Myocyte (in vitro differentiated cells): ENCODE results near the gene ICAM4. TPM values are rescaled to one million over a fixed set of nuclear protein-coding genes. Genes with fewer than 3 reads are reported as not detected.
A peak's percentile ranks its signal among the peaks of the same experiment; 100 is the strongest.

Experiments used
- DNase-seq: peaks from one replicate; pipeline ENCODE4 v3.0.0-alpha.2; 2012; ENCODE audit warnings: low read depth
- total RNA-seq: library from RNA; depleted of rRNA; stranded (reverse); fragments of >200 nt; gene quantifications from 2 replicates; pipeline ENCODE4 v1.2.3, GENCODE V29; 2014

The ICAM4 gene
- total RNA-seq, 1 donor from 2014 or later: 1.4 TPM

- DNase-seq: no peak
These were observed 30.5 kb downstream of the ICAM4 start for GRCh38 chr19:10317045-10317856.

DNA sequence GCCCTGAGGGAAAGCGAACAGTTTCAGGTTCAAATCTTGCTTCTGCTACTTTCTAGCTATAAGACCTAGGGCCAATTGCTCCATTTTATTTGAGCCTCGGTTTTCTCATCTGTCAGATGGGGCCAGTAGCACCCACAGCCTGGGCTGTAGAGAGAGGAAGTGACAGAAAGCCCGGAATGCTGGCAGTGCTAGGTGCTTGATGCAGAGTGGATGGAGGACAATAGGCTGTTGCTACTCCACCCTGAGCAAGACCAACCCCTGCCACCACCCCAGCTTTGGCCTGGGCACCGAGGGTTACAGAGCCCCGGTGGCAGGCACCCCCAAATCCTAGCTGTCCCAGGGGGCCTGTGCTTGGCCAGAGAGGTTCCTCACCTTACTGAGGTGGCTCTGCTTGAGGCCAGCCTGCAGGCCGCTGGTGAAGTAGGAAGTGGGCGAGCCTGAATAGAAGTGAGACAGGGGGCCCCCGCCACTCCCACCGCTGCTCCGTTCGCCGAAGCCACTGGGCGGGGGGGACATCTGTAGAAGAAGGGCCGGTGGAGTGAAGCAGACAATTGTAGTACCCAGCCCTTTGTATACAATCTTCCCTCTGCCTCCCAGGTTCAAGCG, 31.2 kb downstream of the ICAM4 start:
- DNase-seq: no peak

DNA sequence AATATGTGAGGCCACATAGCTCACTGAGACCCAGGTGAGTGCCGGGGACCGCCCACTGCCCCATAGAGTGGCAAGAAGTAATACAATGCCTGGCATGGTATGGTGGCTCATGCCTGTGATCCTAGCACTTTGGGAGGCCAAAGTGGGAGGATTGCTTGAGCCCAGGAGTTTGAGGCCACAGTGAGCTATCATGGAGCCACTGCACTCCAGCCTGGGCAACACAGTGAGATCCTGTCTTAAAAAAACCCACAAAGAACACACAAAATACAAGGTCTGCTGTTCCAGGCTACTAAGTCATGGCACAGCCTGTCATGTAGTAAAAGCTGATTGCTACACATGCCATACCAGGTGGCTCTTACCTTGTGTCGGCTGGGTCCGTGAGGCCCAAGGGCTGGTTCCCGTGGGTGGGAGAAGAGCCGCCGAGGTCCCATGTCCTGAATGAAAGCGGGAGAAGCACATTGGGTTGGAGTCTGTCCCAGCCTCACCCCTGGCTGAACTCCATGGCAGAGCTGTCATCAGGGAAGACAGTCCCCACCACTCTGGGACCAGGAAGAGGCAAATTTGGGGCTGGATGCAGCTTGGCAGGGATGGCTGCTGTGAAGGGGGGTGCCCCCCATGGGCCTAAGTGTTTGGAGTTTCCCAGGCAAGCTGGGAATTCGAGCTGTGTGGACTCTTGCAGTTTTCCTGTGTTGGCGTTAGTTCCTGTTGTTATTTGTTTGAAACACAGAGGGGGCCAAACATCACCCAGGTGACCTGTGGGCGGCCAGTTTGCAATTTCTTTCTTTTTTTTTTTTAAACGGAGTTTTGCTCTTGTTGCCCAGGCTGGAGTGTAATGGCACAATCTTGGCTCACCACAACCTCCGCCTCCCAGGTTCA, 32.3 kb downstream of the ICAM4 start:
- DNase-seq: no peak

- no peak for DNase-seq
These were observed 34.1 kb downstream of the ICAM4 start for GRCh38 chr19:10320602-10321416.

DNA sequence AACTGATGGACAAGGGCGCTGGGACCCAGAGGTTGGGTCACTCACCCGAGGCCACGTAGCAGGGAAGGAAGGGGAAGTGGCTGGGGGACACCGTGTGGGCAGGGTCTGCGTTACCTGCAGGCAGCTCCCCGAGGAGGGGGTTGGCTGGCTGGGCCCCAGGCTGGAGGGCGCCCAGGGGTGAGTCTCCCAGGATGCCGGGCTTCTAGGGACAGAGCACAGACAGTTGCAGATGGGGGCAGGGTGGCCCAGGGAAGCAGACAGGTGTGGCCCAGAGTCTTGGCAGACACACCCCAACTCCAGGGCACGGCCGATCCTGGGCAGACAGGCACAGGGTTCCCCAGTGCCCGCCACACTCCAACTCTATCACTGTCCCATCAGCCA, 34.7 kb downstream of the ICAM4 start:
- no peak for DNase-seq

DNA sequence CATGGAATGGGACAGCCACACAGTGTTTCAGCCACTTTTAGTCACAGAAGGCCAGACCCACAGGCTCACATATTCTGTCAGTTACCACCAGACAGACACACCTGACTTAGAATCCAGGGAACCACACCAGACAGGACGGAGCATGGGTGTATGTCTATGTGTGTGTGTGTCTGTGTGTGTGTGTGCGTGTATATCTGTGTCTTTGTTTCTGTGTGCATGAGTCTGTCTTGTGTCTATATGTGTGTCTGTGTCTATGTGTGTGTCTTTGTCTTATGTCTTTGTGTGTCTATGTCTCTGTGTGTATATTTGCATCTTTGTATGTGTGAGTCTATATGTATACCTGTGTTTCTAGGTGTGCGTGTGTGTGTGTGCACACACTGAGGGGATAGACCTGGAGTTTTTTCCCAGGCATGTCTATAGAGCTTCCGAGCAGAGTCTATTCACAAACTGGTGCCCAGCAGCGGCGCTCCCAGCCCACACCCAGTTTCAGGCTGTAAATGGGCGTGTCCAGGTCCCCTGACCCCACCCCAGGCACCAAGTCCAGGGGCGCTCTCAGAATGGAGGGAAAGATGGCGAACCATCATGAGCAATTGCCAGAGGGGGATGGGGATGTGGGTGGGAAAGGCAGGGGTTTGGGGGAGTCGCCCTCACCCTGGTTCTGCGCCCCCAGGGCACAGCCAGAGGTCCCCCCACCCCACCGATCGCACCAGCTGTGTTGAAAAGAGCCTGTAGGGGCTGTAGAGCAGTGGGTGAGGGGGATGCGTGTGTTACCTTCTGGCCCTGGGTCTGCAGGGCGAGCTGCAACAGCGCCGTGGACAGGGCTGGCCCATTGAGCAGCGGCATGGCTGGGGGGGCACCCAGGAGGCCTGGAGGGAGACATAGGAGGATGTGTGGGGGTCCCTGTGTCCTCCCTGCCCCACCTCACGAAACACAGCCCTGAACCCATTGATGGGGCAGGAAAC, 35.4 kb downstream of the ICAM4 start:
- no peak for DNase-seq

GRCh38 chr19:10325732-10326131, 39.0 kb downstream of the ICAM4 start:
- DNase-seq: no peak

- peak; percentile 44 for DNase-seq
These were observed 41.0 kb downstream of the ICAM4 start for GRCh38 chr19:10327793-10328192.

- no peak for DNase-seq
These were observed 42.0 kb downstream of the ICAM4 start for GRCh38 chr19:10328558-10329429.

DNA sequence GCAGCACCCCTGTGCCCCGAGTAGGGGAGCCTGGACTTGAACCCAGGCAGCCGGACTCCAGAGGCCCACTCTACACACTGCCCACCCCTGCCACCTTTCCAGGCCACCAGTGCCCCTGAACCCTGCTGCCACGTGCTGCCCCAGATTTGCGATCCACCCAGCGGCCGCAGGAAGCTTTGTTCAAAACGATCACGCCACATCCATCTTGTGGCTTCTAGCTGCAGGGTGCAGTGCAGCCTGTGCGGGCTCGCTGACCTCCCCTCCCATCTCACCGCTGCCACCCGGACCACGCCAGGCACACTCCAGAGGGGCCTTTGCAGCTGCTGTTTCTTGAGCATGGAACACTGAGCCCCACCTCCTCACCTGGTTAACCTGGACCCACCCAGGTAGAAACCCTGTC, 42.8 kb downstream of the ICAM4 start:
- DNase-seq: no peak

DNA sequence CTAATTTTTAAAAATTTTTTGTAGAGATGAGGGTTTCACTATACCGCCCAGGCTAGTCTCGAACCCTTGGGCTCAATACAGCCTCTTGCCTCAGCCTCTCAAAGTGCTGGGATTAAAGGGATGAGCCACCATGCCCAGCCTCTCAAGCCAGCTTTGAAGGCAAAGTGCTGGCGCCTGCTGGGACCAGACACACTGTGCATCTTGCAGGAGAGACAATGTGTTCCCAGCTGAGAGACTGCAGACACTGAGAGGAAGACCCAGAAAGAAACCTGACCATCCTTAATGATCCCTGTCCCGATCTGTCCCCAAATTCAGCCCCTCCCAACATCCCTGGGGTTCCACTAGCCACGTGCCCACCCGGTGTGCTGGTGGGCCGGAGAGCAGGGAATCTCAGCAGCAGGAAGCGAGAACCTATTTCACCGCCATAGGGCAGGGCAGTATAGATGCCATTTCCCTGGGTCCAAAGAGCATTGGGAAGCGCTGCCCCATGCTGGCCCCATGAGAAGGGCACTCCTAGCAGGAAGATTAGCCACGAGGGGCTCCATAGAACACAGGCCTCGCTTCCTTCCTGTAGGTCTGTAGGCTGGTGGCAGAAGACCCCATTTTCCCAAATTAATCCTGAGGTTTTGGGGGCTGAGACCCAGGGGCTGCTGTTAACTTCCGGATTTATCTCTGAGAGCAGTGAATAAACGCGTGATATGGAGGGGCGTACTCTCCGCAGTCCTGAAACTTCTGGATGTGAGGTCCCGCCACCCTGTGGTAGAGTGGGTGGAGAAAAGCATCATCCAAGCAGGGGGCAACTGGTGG, 45.6 kb downstream of the ICAM4 start:
- DNase-seq: no peak

GRCh38 chr19:10332965-10333757, 46.4 kb downstream of the ICAM4 start, which contains the start of gene RAVER1:
TSS of gene RAVER1 (minus strand) at chr19:10333529. CDS start at chr19:10333507, 22 bp downstream.
- DNase-seq: peak; percentile 98

DNA sequence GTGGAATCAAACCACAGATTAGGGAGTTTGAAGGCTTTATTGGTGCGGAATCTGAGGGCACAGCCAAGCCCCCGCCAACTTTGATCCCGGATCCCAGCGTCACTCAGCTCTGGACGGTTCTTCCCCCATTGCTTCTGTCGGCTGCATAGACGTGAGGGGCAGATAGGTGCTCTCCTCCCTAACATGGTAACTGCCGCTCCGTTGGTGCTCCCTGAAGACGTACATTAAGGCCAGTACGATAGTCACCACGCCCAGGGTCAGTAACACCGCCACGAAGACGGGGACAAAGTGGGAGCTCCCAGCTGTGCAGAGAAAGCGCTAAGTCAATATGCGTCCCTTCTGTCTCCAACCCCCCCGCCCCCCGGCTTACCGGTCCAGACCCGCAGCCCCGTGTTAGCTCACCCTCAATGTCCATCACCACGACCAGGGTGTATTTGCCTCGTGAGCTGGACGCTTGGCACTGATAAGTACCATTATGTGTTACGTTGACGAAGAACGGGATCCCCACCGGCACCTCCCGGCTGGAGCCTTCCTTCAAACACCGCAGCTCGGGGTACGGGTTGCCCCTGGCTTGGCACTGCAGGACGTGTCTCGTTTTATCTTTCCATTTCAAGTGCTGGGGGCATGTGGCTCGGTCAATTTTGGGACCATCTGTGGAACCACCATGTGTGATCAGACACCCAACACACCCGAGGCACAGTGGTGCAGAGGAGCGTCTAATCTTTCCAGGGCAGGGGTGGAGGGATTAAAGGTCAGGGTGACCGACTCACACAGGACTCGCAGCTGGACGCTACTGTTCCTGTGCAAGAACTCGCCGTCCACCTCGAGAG, 47.2 kb downstream of the ICAM4 start:
- no peak for DNase-seq

- peak; percentile 94 for DNase-seq
These were observed 48.0 kb downstream of the ICAM4 start for GRCh38 chr19:10334588-10335351.

DNA sequence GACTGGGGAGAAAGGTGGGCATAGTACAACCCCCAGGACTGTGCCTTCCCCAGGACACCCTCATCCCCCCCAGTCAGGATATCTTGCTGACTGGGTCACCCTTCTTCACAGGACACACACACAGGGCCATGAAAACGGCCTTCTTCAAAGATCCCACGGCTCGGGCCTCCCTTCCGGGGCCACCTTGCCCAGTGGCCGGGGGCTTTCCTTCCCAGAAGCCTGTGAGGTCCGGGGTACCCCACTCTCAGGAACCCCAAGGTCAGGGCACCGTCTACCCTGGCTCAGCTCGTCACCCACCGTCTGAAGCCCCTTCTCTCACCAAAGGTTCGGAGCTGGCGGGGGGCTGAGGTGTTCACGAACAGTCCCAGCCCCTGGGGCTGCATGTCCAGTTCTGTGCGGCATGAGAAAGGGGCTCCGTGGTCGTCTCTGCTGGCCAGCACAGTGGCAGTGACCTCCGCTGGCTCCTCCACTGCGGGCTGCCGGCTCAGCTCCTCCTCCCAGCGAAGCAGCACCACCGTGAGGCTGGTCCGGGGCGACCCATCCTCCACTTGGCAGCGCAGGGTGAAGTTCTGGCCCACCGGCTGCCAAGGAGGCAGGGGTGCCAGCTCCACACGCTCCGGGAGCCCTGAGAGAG, 48.7 kb downstream of the ICAM4 start:
- DNase-seq: no peak
